HepG2 (cell line): Measurements from ENCODE around the gene ACSF3. TPM values are rescaled to one million over a fixed set of nuclear protein-coding genes. Genes with fewer than 3 reads are reported as not detected.
A peak's percentile ranks its signal among the peaks of the same experiment; 100 is the strongest.

ENCODE experiments used
- CEBPB ChIP-seq: IDR thresholded peaks from 2 replicates; pipeline ENCODE4 v1.6.1; 2011; ENCODE audit warnings: low read depth, low read length, improper control_type of control experiment, borderline replicate concordance
- ETV5 ChIP-seq: IDR thresholded peaks from 2 replicates; pipeline ENCODE4 v1.6.1; 2018; ENCODE audit warnings: missing biosample characterization, missing genetic modification reagents, inconsistent platforms, borderline replicate concordance
- GLI4 ChIP-seq: sonication (generic); formaldehyde crosslinking; IDR thresholded peaks from 2 replicates; pipeline ENCODE4 v1.5.1; 2020; ENCODE audit warnings: missing genetic modification reagents, mild to moderate bottlenecking, moderate library complexity, borderline replicate concordance
- KLF6 ChIP-seq: IDR thresholded peaks from 2 replicates; pipeline ENCODE4 v1.8.0; 2016; ENCODE audit warnings: missing biosample characterization, missing genetic modification reagents
- MIER3 ChIP-seq: IDR thresholded peaks from 2 replicates; pipeline ENCODE4 v1.6.1; 2016; ENCODE audit warnings: missing compliant biosample characterization, borderline replicate concordance
- NONO ChIP-seq, 2 experiments: fragments of 450-650 bp in 1 of 2; sonication (generic) in 1 of 2; formaldehyde crosslinking in 1 of 2; IDR thresholded peaks in 1 of 2; conservative IDR thresholded peaks in 1 of 2; 2 replicates each; pipeline versions ENCODE4 v1.6.1 to v1.8.0; 2017 to 2022; ENCODE audit warnings: mild to moderate bottlenecking in 1 of 2, missing genetic modification reagents in 1 of 2, moderate library complexity in 1 of 2
- PAF1 ChIP-seq: IDR thresholded peaks from 2 replicates; pipeline ENCODE4 v1.6.1; 2016; ENCODE audit warnings: missing genetic modification reagents, missing compliant biosample characterization
- SMARCE1 ChIP-seq: fragments of 450-650 bp; IDR thresholded peaks from 2 replicates; pipeline ENCODE4 v1.6.1; 2017; ENCODE audit warnings: borderline replicate concordance
- TBX2 ChIP-seq: sonication (generic); formaldehyde crosslinking; IDR thresholded peaks from 2 replicates; pipeline ENCODE4 v1.5.0; 2020; ENCODE audit warnings: missing genetic modification reagents, mild to moderate bottlenecking, borderline replicate concordance
- ZKSCAN8 ChIP-seq: IDR thresholded peaks from 2 replicates; pipeline ENCODE4 v1.6.1; 2016; ENCODE audit warnings: borderline replicate concordance, missing genetic modification reagents, missing compliant biosample characterization
- ZNF230 ChIP-seq: sonication (generic); formaldehyde crosslinking; IDR thresholded peaks from 2 replicates; pipeline ENCODE4 v1.4.0; 2020; ENCODE audit warnings: mild to moderate bottlenecking, missing genetic modification reagents
- ZNF510 ChIP-seq: sonication (generic); formaldehyde crosslinking; IDR thresholded peaks from 2 replicates; pipeline ENCODE4 v1.4.0; 2020; ENCODE audit warnings: low read depth, mild to moderate bottlenecking, missing genetic modification reagents
- ZNF546 ChIP-seq: sonication (generic); formaldehyde crosslinking; conservative IDR thresholded peaks from 2 replicates; pipeline ENCODE4 v1.8.1; 2023; ENCODE audit warnings: mild to moderate bottlenecking, missing genetic modification reagents
- ZNF598 ChIP-seq: sonication (generic); formaldehyde crosslinking; IDR thresholded peaks from 2 replicates; pipeline ENCODE4 v1.5.1; 2020; ENCODE audit warnings: mild to moderate bottlenecking, missing genetic modification reagents, borderline replicate concordance
- polyA plus RNA-seq, 8 experiments: library from polyadenylated mRNA; depleted of rRNA in 3 of 8; stranded (reverse) in 7 of 8; unstranded in 1 of 8; fragments of >200 nt; fragmentation: Illumina TruSeq in 4 of 8; extraction: Trizol in 4 of 8; gene quantifications; 2 replicates each; pipeline versions ENCODE4 v1.2.1 to v1.2.3, GENCODE V29; 2011 to 2016; ENCODE audit warnings: low read depth in 4 of 8, missing spikeins in 1 of 8, mixed read lengths in 1 of 8; ENCODE audit not compliant: insufficient read depth in 1 of 8
- total RNA-seq, 5 experiments: library from RNA; depleted of rRNA; stranded (reverse); fragments of >200 nt; fragmentation: Illumina TruSeq; extraction: Trizol; gene quantifications; 2 replicates each; pipeline ENCODE4 v1.2.3, GENCODE V29; 2016; ENCODE audit warnings: low read depth in 1 of 5
- TF ChIP-seq, protein P1 (sequence below): sonication (generic); formaldehyde crosslinking; IDR thresholded peaks from 2 replicates; pipeline ENCODE4 v1.9.0; 2021; ENCODE audit warnings: mild to moderate bottlenecking, missing genetic modification reagents
- TF ChIP-seq, protein P2 (sequence below): IDR thresholded peaks from 2 replicates; pipeline ENCODE4 v1.6.1; 2018; ENCODE audit warnings: missing genetic modification reagents, mild to moderate bottlenecking, missing compliant biosample characterization
- TF ChIP-seq, protein P3 (sequence below): sonication (generic); formaldehyde crosslinking; IDR thresholded peaks from 2 replicates; pipeline ENCODE4 v1.8.1; 2023; ENCODE audit warnings: mild to moderate bottlenecking, missing genetic modification reagents, borderline replicate concordance
- TF ChIP-seq, protein P4 (sequence below): sonication (generic); formaldehyde crosslinking; IDR thresholded peaks from 2 replicates; pipeline ENCODE4 v1.4.0; 2020; ENCODE audit warnings: missing genetic modification reagents, low read depth, mild to moderate bottlenecking, borderline replicate concordance
- TF ChIP-seq, protein P5 (sequence below): sonication (generic); formaldehyde crosslinking; IDR thresholded peaks from 2 replicates; pipeline ENCODE4 v1.5.0; 2020; ENCODE audit warnings: missing genetic modification reagents

The ACSF3 gene
- total and polyA plus RNA-seq, 2 of the 13 experiments (the other 11 are each of a cell fraction or from before 2014, with no cell fraction given) = 14.9 to 30.6 TPM

DNA sequence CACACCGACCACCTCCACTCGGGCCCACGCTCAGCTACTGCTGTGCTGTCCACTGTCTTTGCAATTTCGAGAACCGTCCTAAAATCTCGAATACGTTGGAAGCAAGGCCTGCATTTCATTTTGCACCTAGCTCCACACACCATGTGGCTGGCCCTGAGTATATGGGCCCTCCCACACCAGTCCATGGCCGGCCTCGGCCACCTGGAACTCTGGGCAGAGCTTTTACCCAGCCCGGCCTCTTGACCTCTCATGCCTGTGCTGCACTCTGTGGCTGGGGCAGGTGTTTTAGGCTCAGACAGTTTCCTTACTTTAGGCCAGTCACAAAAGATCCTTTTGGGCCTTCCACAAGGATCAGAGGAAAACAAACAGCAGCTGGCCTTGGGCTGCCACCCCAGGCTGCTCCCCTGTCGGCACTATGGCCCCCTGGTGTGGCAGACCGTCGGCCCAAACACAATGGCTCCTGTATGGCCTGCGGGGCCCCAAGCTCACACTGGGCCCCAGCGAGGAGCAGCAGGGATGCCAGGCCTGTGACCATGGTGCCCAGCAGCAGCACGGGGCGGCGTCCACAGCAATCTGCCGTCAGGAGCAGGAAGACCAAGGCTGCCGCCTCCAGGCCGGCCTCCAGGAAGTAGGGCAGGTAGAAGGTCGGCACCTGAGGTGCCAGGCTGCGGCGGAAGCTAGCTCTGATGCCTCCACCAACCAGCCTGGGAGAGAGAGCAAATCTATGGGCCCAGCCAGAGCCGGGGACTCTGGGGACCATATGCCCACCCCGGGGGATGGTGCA is 104.2 kb downstream of the ACSF3 start (continued):
- TF ChIP-seq, protein P1, sequence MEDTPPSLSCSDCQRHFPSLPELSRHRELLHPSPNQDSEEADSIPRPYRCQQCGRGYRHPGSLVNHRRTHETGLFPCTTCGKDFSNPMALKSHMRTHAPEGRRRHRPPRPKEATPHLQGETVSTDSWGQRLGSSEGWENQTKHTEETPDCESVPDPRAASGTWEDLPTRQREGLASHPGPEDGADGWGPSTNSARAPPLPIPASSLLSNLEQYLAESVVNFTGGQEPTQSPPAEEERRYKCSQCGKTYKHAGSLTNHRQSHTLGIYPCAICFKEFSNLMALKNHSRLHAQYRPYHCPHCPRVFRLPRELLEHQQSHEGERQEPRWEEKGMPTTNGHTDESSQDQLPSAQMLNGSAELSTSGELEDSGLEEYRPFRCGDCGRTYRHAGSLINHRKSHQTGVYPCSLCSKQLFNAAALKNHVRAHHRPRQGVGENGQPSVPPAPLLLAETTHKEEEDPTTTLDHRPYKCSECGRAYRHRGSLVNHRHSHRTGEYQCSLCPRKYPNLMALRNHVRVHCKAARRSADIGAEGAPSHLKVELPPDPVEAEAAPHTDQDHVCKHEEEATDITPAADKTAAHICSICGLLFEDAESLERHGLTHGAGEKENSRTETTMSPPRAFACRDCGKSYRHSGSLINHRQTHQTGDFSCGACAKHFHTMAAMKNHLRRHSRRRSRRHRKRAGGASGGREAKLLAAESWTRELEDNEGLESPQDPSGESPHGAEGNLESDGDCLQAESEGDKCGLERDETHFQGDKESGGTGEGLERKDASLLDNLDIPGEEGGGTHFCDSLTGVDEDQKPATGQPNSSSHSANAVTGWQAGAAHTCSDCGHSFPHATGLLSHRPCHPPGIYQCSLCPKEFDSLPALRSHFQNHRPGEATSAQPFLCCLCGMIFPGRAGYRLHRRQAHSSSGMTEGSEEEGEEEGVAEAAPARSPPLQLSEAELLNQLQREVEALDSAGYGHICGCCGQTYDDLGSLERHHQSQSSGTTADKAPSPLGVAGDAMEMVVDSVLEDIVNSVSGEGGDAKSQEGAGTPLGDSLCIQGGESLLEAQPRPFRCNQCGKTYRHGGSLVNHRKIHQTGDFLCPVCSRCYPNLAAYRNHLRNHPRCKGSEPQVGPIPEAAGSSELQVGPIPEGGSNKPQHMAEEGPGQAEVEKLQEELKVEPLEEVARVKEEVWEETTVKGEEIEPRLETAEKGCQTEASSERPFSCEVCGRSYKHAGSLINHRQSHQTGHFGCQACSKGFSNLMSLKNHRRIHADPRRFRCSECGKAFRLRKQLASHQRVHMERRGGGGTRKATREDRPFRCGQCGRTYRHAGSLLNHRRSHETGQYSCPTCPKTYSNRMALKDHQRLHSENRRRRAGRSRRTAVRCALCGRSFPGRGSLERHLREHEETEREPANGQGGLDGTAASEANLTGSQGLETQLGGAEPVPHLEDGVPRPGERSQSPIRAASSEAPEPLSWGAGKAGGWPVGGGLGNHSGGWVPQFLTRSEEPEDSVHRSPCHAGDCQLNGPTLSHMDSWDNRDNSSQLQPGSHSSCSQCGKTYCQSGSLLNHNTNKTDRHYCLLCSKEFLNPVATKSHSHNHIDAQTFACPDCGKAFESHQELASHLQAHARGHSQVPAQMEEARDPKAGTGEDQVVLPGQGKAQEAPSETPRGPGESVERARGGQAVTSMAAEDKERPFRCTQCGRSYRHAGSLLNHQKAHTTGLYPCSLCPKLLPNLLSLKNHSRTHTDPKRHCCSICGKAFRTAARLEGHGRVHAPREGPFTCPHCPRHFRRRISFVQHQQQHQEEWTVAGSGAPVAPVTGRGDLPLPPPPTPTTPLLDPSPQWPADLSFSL (CRISPR knock-in tag) = peak; percentile 65
- TF ChIP-seq SMARCE1 (no peak), KLF6 (CRISPR knock-in tag) (no peak; the same call in 1 of the 2 replicates), ETV5 (CRISPR knock-in tag) (no peak; the same call in 1 of the 2 replicates), PAF1 (CRISPR knock-in tag) (no peak), ZNF510 (CRISPR knock-in tag) (no peak), ZKSCAN8 (CRISPR knock-in tag) (no peak; the same call in 1 of the 2 replicates), MIER3 (peak; percentile 79; the same call in 1 of the 2 replicates), ZNF230 (no peak), ZNF598 (no peak), ZNF546 (no peak; the same call in 1 of the 2 replicates), NONO (IDR thresholded peaks at IDR 0.05) (no peak), NONO (CRISPR knock-in tag; conservative IDR thresholded peaks at IDR 0.05) (peak; percentile 93), CEBPB (no peak), TBX2 (CRISPR knock-in tag) (peak; percentile 100), GLI4 (no peak)
- TF ChIP-seq, protein P2, sequence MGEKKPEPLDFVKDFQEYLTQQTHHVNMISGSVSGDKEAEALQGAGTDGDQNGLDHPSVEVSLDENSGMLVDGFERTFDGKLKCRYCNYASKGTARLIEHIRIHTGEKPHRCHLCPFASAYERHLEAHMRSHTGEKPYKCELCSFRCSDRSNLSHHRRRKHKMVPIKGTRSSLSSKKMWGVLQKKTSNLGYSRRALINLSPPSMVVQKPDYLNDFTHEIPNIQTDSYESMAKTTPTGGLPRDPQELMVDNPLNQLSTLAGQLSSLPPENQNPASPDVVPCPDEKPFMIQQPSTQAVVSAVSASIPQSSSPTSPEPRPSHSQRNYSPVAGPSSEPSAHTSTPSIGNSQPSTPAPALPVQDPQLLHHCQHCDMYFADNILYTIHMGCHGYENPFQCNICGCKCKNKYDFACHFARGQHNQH (CRISPR knock-in tag) = peak; percentile 88; the same call in 1 of the 2 replicates
- TF ChIP-seq, protein P3, sequence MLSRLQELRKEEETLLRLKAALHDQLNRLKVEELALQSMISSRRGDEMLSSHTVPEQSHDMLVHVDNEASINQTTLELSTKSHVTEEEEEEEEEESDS (CRISPR knock-in tag) = no peak
- TF ChIP-seq, protein P4, sequence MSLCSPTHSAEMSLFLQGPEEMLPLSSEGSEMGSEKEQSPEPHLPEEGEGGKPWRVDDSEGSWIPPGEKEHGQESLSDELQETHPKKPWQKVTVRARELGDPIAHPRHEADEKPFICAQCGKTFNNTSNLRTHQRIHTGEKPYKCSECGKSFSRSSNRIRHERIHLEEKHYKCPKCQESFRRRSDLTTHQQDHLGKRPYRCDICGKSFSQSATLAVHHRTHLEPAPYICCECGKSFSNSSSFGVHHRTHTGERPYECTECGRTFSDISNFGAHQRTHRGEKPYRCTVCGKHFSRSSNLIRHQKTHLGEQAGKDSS (CRISPR knock-in tag) = no peak; the same call in 1 of the 2 replicates
- TF ChIP-seq, protein P5, sequence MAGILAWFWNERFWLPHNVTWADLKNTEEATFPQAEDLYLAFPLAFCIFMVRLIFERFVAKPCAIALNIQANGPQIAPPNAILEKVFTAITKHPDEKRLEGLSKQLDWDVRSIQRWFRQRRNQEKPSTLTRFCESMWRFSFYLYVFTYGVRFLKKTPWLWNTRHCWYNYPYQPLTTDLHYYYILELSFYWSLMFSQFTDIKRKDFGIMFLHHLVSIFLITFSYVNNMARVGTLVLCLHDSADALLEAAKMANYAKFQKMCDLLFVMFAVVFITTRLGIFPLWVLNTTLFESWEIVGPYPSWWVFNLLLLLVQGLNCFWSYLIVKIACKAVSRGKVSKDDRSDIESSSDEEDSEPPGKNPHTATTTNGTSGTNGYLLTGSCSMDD (CRISPR knock-in tag) = no peak
